ENCODE data around the gene PDE5A. TPM values are rescaled to one million over a fixed set of nuclear protein-coding genes. Genes with fewer than 3 reads are reported as not detected.
A peak's percentile ranks its signal among the peaks of the same experiment; 100 is the strongest.
"Not testable (repeated sequence)": the region's sequence is repeated elsewhere in the genome, so short reads cannot be mapped to it uniquely, and the experiment has no call there.

The PDE5A gene
- total RNA-seq, 2 donors from 2014 or later, result 0.94 to 1.0 TPM

- no peak for DNase-seq
These were observed 31.0 kb upstream of the PDE5A start for GRCh38 chr4:119659576-119659975.

DNA sequence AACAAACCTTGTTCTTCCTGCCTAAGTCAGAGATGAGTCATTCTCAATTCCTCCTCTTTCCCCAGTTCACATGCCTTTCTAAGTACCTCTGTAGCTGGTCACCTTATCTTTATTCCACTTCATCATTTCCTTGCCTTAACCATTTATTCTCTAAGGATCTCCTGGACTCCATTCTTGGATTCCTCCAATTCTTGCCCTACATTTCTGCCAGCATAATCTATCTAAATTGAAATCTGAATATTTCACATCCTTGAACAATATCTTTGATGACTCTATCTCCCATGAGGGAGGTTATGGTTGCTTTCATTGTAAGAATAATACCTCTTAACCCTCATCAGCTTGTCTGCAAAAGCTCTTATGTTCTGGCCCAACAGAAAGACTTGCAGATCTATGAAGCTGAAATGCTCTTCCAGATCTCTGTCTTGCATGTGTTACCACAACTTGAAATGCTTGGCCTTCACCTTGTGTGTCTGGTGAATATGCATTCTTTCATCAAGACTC is 28.6 kb upstream of the PDE5A start:
- H3K9me3 Mint-ChIP-seq, result no peaks in the 10 kb centered on the region

More at GRCh38 chr4:119659576-119659975, 31.0 kb upstream of the PDE5A start:
- H3K27me3 Mint-ChIP-seq (ENCODE audit: low read depth), result peaks cover 11% of the 10 kb centered on the region
- no peak overlapping the region for H3K27ac Mint-ChIP-seq
- H3K9me3 Mint-ChIP-seq, result no peaks in the 10 kb centered on the region
- H3K36me3 Mint-ChIP-seq (ENCODE audit: insufficient read depth in 2 of 2), result no peaks in the 10 kb centered on the region
- no peak for ATAC-seq (replicated peaks in 1 of 2)
- no peaks in the 10 kb centered on the region for H3K4me1 Mint-ChIP-seq (ENCODE audit: low read depth)
- no peak overlapping the region for H3K4me3 Mint-ChIP-seq

DNA sequence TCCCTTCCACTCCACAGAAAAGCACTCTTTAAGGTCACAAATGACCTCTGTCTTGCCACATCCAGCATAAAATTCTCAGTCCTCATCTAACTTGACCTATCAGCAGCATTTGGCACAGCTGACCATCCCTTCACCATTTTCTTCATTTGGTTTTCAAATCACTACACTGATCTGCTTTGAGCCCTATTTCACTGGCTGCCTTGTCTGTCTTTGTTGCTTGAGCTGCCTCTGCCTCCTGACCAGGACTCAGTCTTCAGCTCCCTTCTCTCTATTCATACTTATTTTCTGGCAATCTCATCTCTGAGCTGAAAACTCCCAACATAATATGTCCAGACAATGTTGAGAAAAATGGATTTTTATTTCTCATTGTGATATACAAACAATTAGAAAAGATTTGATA is 27.7 kb upstream of the PDE5A start:
- no peak for DNase-seq
- Mint-ChIP-seq H3K9me3 (no peaks in the 10 kb centered on the region), H3K27ac (no peak overlapping the region), H3K4me3 (no peak overlapping the region), H3K4me1 (ENCODE audit: low read depth) (no peaks in the 10 kb centered on the region), H3K36me3 (ENCODE audit: insufficient read depth in 2 of 2) (no peaks in the 10 kb centered on the region), H3K27me3 (ENCODE audit: low read depth) (no peaks in the 10 kb centered on the region)
- no peak for ATAC-seq (replicated peaks in 1 of 2)

More for the DNA sequence above, 28.6 kb upstream of the PDE5A start:
- DNase-seq (no peak), ATAC-seq (replicated peaks in 1 of 2) (no peak)
- Mint-ChIP-seq H3K27ac (no peak overlapping the region), H3K36me3 (ENCODE audit: insufficient read depth in 2 of 2) (no peaks in the 10 kb centered on the region), H3K4me1 (ENCODE audit: low read depth) (no peaks in the 10 kb centered on the region), H3K27me3 (ENCODE audit: low read depth) (peaks cover 1% of the 10 kb centered on the region), H3K4me3 (no peak overlapping the region)

DNA sequence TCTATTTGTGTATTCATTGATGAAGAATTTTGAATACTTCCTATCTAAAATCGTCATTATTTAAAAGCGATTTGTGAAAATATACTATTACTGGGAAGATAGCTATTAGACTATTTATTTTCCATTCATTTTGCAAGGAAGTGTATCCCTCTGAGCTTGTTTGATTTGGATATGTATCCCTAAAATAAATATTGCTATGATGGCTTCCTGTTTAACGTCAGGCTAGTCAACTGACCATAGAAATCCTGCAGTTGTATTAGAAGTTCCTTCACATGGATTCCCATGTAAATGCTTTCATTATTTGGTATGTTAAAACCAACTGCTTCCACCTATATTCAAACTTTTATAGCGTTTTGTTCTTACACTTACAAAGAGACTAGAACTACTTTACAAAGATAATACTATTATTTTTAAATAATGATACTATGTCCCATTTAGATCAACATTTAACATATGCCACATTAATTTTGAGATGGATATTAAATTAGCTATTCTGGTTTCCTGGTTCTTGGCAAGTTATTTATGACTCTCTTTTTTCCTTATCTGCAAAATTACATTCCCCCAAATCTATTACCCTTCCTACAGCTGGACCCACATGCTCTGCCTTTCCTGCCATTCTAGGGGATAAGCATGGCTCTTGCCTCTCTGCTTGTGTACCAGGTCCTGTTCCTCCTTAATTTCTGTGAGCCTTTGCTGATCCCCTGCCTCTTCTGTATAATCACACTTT is 26.7 kb upstream of the PDE5A start:
- H3K27me3 Mint-ChIP-seq (ENCODE audit: low read depth), result peaks cover 4% of the 10 kb centered on the region
- no peak overlapping the region for H3K27ac Mint-ChIP-seq
- DNase-seq (no peak), ATAC-seq (replicated peaks in 1 of 2) (no peak)
- no peaks in the 10 kb centered on the region for H3K9me3 Mint-ChIP-seq
- H3K36me3 Mint-ChIP-seq (ENCODE audit: insufficient read depth in 2 of 2), result no peaks in the 10 kb centered on the region
- no peaks in the 10 kb centered on the region for H3K4me1 Mint-ChIP-seq (ENCODE audit: low read depth)
- H3K4me3 Mint-ChIP-seq, result no peak overlapping the region

GRCh38 chr4:119653990-119654389 is 25.4 kb upstream of the PDE5A start:
- H3K4me1 Mint-ChIP-seq (ENCODE audit: low read depth), result no peaks in the 10 kb centered on the region
- H3K27ac Mint-ChIP-seq, result no peak overlapping the region
- H3K4me3 Mint-ChIP-seq, result no peak overlapping the region
- no peaks in the 10 kb centered on the region for H3K9me3 Mint-ChIP-seq
- no peaks in the 10 kb centered on the region for H3K36me3 Mint-ChIP-seq (ENCODE audit: insufficient read depth in 2 of 2)
- DNase-seq (no peak), ATAC-seq (replicated peaks in 1 of 2) (no peak)
- peaks cover 14% of the 10 kb centered on the region for H3K27me3 Mint-ChIP-seq (ENCODE audit: low read depth)

GRCh38 chr4:119652998-119653397 is 24.4 kb upstream of the PDE5A start:
- Mint-ChIP-seq H3K4me1 (ENCODE audit: low read depth) (no peaks in the 10 kb centered on the region), H3K36me3 (ENCODE audit: insufficient read depth in 2 of 2) (no peaks in the 10 kb centered on the region), H3K27ac (no peak overlapping the region), H3K27me3 (ENCODE audit: low read depth) (peaks cover 20% of the 10 kb centered on the region), H3K4me3 (no peak overlapping the region), H3K9me3 (no peaks in the 10 kb centered on the region)
- ATAC-seq (replicated peaks in 1 of 2) (no peak), DNase-seq (no peak)

- no peak overlapping the region for H3K27ac Mint-ChIP-seq
- H3K27me3 Mint-ChIP-seq (ENCODE audit: low read depth), result peaks cover 29% of the 10 kb centered on the region
- ATAC-seq (replicated peaks in 1 of 2), result no peak
- H3K36me3 Mint-ChIP-seq (ENCODE audit: insufficient read depth in 2 of 2), result no peaks in the 10 kb centered on the region
- H3K4me1 Mint-ChIP-seq (ENCODE audit: low read depth), result no peaks in the 10 kb centered on the region
- no peak overlapping the region for H3K4me3 Mint-ChIP-seq
- H3K9me3 Mint-ChIP-seq, result no peaks in the 10 kb centered on the region
- DNase-seq, result no peak
These were observed 19.8 kb upstream of the PDE5A start for GRCh38 chr4:119648398-119648797.

DNA sequence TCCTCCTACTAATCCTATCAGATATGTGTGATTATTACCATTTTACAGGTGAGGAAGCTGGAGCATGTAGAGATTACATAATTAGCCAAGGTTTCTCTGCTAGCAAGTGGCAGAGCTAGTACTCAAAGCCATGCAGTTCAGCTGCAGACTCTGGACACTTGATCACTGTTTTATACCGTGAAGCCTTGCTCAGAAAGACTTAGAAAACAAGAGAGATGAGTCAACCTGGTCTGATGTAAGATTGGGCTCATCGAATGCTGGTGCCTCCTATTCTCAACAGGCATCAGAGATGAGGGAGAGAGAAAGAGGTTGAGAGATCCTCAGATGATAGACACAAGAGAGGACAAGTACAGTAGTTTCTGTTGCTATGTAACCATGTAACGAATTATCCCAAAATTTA is 19.0 kb upstream of the PDE5A start:
- no peaks in the 10 kb centered on the region for H3K9me3 Mint-ChIP-seq
- peak in 1 of 2 donors; percentile 55 for ATAC-seq (replicated peaks in 1 of 2)
- DNase-seq, result no peak
- no peak overlapping the region for H3K4me3 Mint-ChIP-seq
- no peaks in the 10 kb centered on the region for H3K36me3 Mint-ChIP-seq (ENCODE audit: insufficient read depth in 2 of 2)
- no peak overlapping the region for H3K27ac Mint-ChIP-seq
- no peaks in the 10 kb centered on the region for H3K4me1 Mint-ChIP-seq (ENCODE audit: low read depth)
- H3K27me3 Mint-ChIP-seq (ENCODE audit: low read depth), result peaks cover 29% of the 10 kb centered on the region

DNA sequence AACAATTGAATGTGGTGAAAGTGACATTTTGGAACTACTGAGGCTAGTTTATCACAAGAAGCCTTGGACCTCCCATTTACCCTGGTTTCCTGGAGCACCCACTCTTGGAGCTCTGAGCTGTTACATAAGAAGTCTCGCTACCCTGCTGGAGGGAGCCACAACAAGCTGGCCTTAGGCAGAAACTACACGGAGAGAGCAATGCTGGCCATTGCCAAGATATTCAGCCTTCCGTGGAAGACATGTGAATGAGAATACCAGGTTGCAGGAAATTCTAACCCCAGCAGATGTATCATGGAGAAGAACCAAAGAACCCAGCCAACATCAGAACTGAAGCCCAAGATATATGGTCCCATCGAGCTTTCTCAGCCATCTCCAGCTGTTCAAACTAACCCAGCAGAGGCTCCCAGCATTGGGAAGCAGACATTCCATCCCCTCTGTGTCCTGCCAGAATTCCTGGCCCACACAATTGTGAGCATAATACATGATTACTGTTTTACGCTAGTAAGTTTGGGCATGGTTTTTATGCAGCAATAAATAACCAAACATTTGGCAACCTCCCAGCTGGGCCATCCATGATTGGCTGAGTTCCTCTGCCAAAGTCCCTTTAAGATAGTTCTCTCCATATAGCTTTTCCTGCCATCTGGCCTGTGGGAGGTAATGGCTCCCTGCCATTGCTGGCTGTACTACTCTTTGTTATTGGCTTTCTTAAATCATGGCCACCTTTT is 17.9 kb upstream of the PDE5A start:
- Mint-ChIP-seq H3K27me3 (ENCODE audit: low read depth) (peaks cover 29% of the 10 kb centered on the region), H3K36me3 (ENCODE audit: insufficient read depth in 2 of 2) (no peaks in the 10 kb centered on the region), H3K9me3 (no peaks in the 10 kb centered on the region), H3K4me3 (no peak overlapping the region), H3K4me1 (ENCODE audit: low read depth) (no peaks in the 10 kb centered on the region), H3K27ac (no peak overlapping the region)
- ATAC-seq (replicated peaks in 1 of 2) (no peak), DNase-seq (no peak)

DNA sequence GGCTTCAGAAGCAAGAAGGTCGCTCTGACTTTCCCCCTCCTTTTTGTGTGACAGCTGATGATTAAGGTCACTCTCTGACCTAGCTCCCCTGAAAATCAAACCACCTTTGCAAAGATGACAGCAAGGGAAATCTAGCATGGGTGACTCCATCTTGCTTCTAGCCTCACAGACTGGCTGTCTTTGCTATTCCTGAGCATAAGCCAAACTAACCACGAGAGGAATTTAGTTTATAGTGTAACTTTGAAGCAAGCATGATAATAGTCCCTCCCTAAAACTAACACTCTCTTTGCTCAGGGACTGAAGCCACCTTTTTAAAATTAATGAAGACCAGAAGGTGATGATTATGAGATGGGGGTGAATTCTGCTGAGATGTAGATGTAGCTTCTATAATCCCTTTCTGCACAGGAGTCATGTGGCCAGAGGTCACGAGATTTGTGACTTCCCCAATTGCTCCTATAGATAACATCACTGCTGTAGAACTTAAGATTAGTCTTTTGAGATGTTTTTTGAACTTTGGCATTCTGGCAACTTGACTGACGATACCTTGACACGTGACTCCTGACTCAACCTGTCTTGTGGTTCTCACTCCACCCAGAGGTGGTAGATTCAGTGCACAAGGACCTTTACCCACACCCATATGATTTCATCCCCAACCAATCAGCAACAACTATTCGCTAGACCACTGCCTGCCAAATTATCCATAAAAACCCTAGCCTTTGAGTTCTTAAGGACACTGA is 14.9 kb upstream of the PDE5A start:
- DNase-seq (no peak), ATAC-seq (replicated peaks in 1 of 2) (peak in 1 of 2 donors; percentile 38)
- Mint-ChIP-seq H3K27me3 (ENCODE audit: low read depth) (peaks cover 14% of the 10 kb centered on the region), H3K36me3 (ENCODE audit: insufficient read depth in 2 of 2) (no peaks in the 10 kb centered on the region), H3K4me3 (no peak overlapping the region), H3K4me1 (ENCODE audit: low read depth) (no peaks in the 10 kb centered on the region), H3K9me3 (no peaks in the 10 kb centered on the region), H3K27ac (no peak overlapping the region)

DNA sequence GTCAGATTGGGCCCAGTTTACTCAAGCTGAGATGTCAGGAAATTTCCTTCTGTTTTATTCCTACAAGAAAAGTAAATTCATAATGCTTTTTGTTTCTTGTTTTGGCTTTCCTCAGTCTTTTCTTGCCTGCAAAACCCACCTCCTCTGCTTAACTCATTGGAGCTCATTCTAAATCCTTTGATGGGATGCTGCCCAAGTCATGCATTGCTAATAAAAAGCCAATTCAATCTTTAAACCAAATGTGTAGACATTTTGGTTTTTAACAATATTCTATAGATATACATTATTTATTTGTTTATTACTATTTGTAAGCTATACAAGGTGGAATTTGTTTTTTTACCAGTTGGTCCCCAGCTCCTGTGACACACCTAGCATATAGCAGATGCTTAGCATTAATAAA is 13.2 kb upstream of the PDE5A start:
- Mint-ChIP-seq H3K9me3 (no peaks in the 10 kb centered on the region), H3K4me3 (no peak overlapping the region), H3K36me3 (ENCODE audit: insufficient read depth in 2 of 2) (no peaks in the 10 kb centered on the region), H3K27me3 (ENCODE audit: low read depth) (no peaks in the 10 kb centered on the region), H3K4me1 (ENCODE audit: low read depth) (no peaks in the 10 kb centered on the region), H3K27ac (no peak overlapping the region)
- no peak for DNase-seq
- ATAC-seq (replicated peaks in 1 of 2), result no peak

DNA sequence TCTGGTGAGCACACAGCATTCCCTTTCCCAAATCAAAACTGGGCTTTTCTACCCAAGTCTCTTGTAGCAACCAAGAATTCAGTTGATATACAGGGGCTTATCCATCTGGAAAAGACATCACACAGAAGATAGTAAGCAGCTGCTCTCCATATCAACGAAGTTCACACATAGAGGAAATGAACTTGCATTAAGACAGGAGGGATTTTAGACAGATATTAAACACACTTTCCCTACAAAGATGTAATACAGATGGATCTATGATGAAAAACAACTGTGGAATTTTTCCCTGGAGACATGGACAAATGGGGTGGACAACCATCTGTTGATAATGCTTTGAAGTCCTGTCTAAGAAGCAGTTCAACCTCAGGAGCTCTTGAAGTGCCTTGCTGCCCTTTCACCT is 9.8 kb upstream of the PDE5A start:
- ATAC-seq (replicated peaks in 1 of 2), result no peak
- no peaks in the 10 kb centered on the region for H3K9me3 Mint-ChIP-seq
- H3K27ac Mint-ChIP-seq, result no peak overlapping the region
- H3K4me1 Mint-ChIP-seq (ENCODE audit: low read depth), result no peaks in the 10 kb centered on the region
- no peak overlapping the region for H3K4me3 Mint-ChIP-seq
- no peak for DNase-seq
- no peaks in the 10 kb centered on the region for H3K36me3 Mint-ChIP-seq (ENCODE audit: insufficient read depth in 2 of 2)
- H3K27me3 Mint-ChIP-seq (ENCODE audit: low read depth), result peaks cover 7% of the 10 kb centered on the region

GRCh38 chr4:119636851-119637250 is 8.2 kb upstream of the PDE5A start:
- peaks cover 16% of the 10 kb centered on the region for H3K27me3 Mint-ChIP-seq (ENCODE audit: low read depth)
- ATAC-seq (replicated peaks in 1 of 2), result not testable (repeated sequence)

More at GRCh38 chr4:119636851-119637250, 8.2 kb upstream of the PDE5A start:
- not testable (repeated sequence) for H3K4me1 Mint-ChIP-seq (ENCODE audit: low read depth); H3K36me3 Mint-ChIP-seq (ENCODE audit: insufficient read depth in 2 of 2); H3K4me3 Mint-ChIP-seq; H3K27ac Mint-ChIP-seq; H3K9me3 Mint-ChIP-seq; DNase-seq
